ENCODE data around the gene SLC39A9.
"Not testable (repeated sequence)": the region's sequence is repeated elsewhere in the genome, so short reads cannot be mapped to it uniquely, and the experiment has no call there.

SLC39A9 gene

GRCh38 chr14:69368381-69368780 is 30.1 kb upstream of the SLC39A9 start:
- no peak for DNase-seq (ENCODE audit: low read depth)

GRCh38 chr14:69370061-69370460 is 28.4 kb upstream of the SLC39A9 start:
- DNase-seq (ENCODE audit: low read depth) = no peak

GRCh38 chr14:69372146-69372545 is 26.3 kb upstream of the SLC39A9 start:
- DNase-seq (ENCODE audit: low read depth) = no peak

GRCh38 chr14:69373104-69373503 is 25.4 kb upstream of the SLC39A9 start:
- DNase-seq (ENCODE audit: low read depth) = no peak

- no peak for DNase-seq (ENCODE audit: low read depth)
Observed at GRCh38 chr14:69374235-69374634, 24.3 kb upstream of the SLC39A9 start.

GRCh38 chr14:69375182-69375581 is 23.3 kb upstream of the SLC39A9 start:
- DNase-seq (ENCODE audit: low read depth) = no peak

- DNase-seq (ENCODE audit: low read depth) = no peak
Observed at GRCh38 chr14:69375722-69376121, 22.8 kb upstream of the SLC39A9 start.

GRCh38 chr14:69376439-69376838 is 22.1 kb upstream of the SLC39A9 start:
- no peak for DNase-seq (ENCODE audit: low read depth)

GRCh38 chr14:69378274-69378673 is 20.2 kb upstream of the SLC39A9 start:
- no peak for DNase-seq (ENCODE audit: low read depth)

- DNase-seq (ENCODE audit: low read depth) = no peak
Observed at GRCh38 chr14:69387311-69387710, 11.2 kb upstream of the SLC39A9 start.

GRCh38 chr14:69391400-69391799 is 7.1 kb upstream of the SLC39A9 start:
- not testable (repeated sequence) for DNase-seq (ENCODE audit: low read depth)

- no peak for DNase-seq (ENCODE audit: low read depth)
Observed at GRCh38 chr14:69392481-69392880, 6.0 kb upstream of the SLC39A9 start.

- DNase-seq (ENCODE audit: low read depth) = no peak
Observed at GRCh38 chr14:69395929-69396328, 2.6 kb upstream of the SLC39A9 start.

GRCh38 chr14:69398818-69399210 is 322 bp downstream of the SLC39A9 start:
- no peak for DNase-seq (ENCODE audit: low read depth)

GRCh38 chr14:69399750-69400149 is 1.3 kb downstream of the SLC39A9 start:
- DNase-seq (ENCODE audit: low read depth) = no peak

- no peak for DNase-seq (ENCODE audit: low read depth)
Observed at GRCh38 chr14:69400154-69400553, 1.7 kb downstream of the SLC39A9 start.

- no peak for DNase-seq (ENCODE audit: low read depth)
Observed at GRCh38 chr14:69401841-69402240, 3.3 kb downstream of the SLC39A9 start.

- no peak for DNase-seq (ENCODE audit: low read depth)
Observed at GRCh38 chr14:69404478-69404877, 6.0 kb downstream of the SLC39A9 start.

GRCh38 chr14:69404883-69405282 is 6.4 kb downstream of the SLC39A9 start:
- no peak for DNase-seq (ENCODE audit: low read depth)

- no peak for DNase-seq (ENCODE audit: low read depth)
Observed at GRCh38 chr14:69405762-69406161, 7.3 kb downstream of the SLC39A9 start.

- no peak for DNase-seq (ENCODE audit: low read depth)
Observed at GRCh38 chr14:69408331-69408960, 10.0 kb downstream of the SLC39A9 start.

- DNase-seq (ENCODE audit: low read depth) = no peak
Observed at GRCh38 chr14:69413483-69413882, 15.0 kb downstream of the SLC39A9 start.

- DNase-seq (ENCODE audit: low read depth) = not testable (repeated sequence)
Observed at GRCh38 chr14:69416087-69416486, 17.6 kb downstream of the SLC39A9 start.

GRCh38 chr14:69423279-69423678 is 24.8 kb downstream of the SLC39A9 start:
- DNase-seq (ENCODE audit: low read depth) = no peak
